ENCODE results near the gene RGPD6. TPM values are rescaled to one million over a fixed set of nuclear protein-coding genes. Genes with fewer than 3 reads are reported as not detected.
"Not testable (repeated sequence)": the region's sequence is repeated elsewhere in the genome, so short reads cannot be mapped to it uniquely, and the experiment has no call there.

The RGPD6 gene
- polyA plus RNA-seq, 3 donors = 30.9 to 44.9 (median 43.8) TPM

GRCh38 chr2:110488991-110489390 lies 88.0 kb downstream of the RGPD6 start:
- DNase-seq = not testable (repeated sequence)

GRCh38 chr2:110482697-110483096 lies 94.3 kb downstream of the RGPD6 start:
- not testable (repeated sequence) for DNase-seq

GRCh38 chr2:110481200-110481599 lies 95.8 kb downstream of the RGPD6 start:
- not testable (repeated sequence) for DNase-seq

- not testable (repeated sequence) for DNase-seq
Measured at GRCh38 chr2:110480084-110480483, 96.9 kb downstream of the RGPD6 start.

GRCh38 chr2:110477370-110477769 lies 99.7 kb downstream of the RGPD6 start:
- not testable (repeated sequence) for DNase-seq

GRCh38 chr2:110476952-110477351 lies 100.1 kb downstream of the RGPD6 start:
- DNase-seq = not testable (repeated sequence)

GRCh38 chr2:110475627-110476359 lies 101.2 kb downstream of the RGPD6 start:
- not testable (repeated sequence) for DNase-seq

- not testable (repeated sequence) for DNase-seq
Measured at GRCh38 chr2:110474898-110475297, 102.1 kb downstream of the RGPD6 start.

GRCh38 chr2:110473059-110473358 lies 104.0 kb downstream of the RGPD6 start:
- not testable (repeated sequence) for DNase-seq

GRCh38 chr2:110472171-110473058 lies 104.6 kb downstream of the RGPD6 start, which contains the start of gene LIMS4:
Gene LIMS4 (minus strand): TSS chr2:110472816. CDS start chr2:110472778, 38 bp downstream.
- DNase-seq = not testable (repeated sequence)

- not testable (repeated sequence) for DNase-seq
Measured at GRCh38 chr2:110468921-110469320, 108.1 kb downstream of the RGPD6 start.

- DNase-seq = not testable (repeated sequence)
Measured at GRCh38 chr2:110465312-110465711, 111.7 kb downstream of the RGPD6 start.

Other genes with a start within 250 kb of the RGPD6 start
- 1 to 10 TPM; 1.1 to 1.2 (median 1.2) TPM for gene LIMS4, start 104.4 kb downstream of the RGPD6 start, polyA plus RNA-seq (ENCODE audit: insufficient read length in 3 of 3)
- 10 to 100 TPM; 23.5 to 24.4 (median 24.1) TPM for gene BUB1, start 100.8 kb upstream of the RGPD6 start, polyA plus RNA-seq (ENCODE audit: insufficient read length in 3 of 3)
- gene ACOXL, start 155.4 kb upstream of the RGPD6 start, polyA plus RNA-seq (ENCODE audit: insufficient read length in 3 of 3) = under 1 TPM; 0.65 to 0.99 (median 0.93) TPM

All from renal pelvis (tissue), 4 donors.